ENCODE data around the gene TRPV5.

DNA sequence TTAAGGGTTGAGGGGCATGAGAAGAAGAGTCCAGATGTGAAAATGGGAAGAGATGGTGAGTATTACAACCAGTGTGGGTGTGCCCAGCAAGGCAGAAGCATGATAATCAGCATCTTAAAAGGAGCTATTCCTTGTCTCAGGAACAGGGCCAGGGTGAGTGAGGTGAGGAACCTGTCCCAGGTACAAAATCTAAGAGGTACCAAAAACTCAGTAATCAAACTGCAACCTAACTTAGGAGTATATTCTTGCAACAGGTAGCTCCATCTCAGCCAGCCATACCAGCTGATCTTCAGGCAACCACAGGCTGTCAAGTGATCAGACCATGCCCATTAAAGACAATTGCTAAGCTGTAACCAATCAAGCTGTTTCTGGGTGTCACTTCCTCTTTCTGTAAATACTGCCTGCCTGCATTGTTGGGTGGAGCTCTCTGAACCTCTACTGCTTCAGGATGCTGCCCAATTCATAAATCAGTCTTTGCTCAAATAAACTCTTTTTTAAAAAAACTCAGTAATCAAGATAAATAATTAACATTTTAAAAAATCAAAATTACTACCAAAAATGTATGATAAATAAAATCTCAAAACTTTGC lies 21.2 kb upstream of the TRPV5 start:
- TF ChIP-seq, protein P1, sequence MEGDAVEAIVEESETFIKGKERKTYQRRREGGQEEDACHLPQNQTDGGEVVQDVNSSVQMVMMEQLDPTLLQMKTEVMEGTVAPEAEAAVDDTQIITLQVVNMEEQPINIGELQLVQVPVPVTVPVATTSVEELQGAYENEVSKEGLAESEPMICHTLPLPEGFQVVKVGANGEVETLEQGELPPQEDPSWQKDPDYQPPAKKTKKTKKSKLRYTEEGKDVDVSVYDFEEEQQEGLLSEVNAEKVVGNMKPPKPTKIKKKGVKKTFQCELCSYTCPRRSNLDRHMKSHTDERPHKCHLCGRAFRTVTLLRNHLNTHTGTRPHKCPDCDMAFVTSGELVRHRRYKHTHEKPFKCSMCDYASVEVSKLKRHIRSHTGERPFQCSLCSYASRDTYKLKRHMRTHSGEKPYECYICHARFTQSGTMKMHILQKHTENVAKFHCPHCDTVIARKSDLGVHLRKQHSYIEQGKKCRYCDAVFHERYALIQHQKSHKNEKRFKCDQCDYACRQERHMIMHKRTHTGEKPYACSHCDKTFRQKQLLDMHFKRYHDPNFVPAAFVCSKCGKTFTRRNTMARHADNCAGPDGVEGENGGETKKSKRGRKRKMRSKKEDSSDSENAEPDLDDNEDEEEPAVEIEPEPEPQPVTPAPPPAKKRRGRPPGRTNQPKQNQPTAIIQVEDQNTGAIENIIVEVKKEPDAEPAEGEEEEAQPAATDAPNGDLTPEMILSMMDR (IDR thresholded peaks at IDR 0.05; ENCODE audit: poor library complexity) = no peak
- no peak for TF ChIP-seq EZH2 (IDR thresholded peaks at IDR 0.05; ENCODE audit: borderline replicate concordance)

Data from hepatocyte (in vitro differentiated cells).